NCI-H2227 (cell line): ENCODE measurements around the gene AP5Z1.
"Not testable (repeated sequence)": the region's sequence is repeated elsewhere in the genome, so short reads cannot be mapped to it uniquely, and the experiment has no call there.

ENCODE experiments used
- DNase-seq: peaks from one replicate; lab custom pipeline; 2025; ENCODE audit not compliant: unreplicated experiment; lab: John Stamatoyannopoulos, UW

Gene AP5Z1

DNA sequence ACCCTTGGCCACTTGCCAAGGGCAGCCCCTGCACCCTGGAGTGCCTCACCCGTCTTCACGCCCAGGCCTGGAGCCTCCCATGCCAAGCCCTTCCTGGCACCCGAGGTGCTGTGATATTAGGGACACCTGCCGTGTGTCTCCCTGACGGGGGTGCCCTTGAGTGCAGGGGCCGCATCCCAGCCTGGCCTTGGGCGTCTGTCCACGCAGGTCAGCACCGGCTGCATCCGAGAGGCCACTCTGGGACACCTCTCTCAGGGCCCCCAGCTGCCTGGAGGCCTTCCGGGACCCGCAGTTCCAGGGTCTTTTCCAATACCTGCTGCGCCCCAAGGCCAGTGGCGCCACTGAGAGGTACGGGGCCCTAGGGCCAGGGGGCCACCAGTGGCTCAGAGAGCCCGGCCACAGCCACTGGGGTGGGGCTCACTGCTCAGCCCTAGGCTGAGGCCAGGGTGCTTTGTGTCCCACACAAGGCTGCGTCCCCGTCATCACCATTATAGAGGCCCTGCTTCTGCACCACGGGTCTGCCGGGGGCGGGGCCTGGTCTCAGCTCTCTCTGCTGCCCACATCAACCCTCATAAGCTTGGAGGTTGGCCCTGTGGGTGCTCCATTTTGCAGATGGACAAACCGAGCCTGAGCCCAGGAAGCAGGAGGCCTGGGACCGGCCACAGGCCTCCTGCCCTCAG is 12.7 kb downstream of the AP5Z1 start:
- DNase-seq, result no peak

DNA sequence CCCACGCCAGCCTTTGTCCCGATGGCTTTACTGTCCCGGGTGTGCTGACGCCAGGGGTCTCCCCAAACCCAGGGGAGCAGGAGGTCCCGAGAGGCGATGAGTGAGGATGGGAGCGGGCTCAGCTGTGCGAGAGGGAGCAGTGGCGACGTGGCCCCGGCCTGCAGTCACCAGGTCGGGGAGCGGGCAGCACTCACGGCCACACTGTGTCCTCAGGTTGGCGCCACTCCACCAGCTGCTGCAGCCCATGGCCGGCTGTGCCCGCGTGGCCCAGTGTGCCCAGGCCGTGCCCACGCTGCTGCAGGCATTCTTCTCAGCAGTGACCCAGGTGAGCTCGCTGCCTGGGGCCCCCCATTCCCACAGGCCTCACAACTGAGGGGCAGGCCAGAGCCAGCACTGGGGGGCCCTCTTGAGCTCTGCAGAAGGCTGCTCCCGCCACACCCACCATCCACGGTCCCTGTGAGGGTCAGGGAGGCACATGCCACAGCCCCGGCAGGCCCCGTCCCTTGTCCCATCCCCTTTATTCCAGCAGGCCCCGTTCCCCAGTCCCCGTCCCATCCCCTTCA is 13.3 kb downstream of the AP5Z1 start:
- DNase-seq, result no peak

DNA sequence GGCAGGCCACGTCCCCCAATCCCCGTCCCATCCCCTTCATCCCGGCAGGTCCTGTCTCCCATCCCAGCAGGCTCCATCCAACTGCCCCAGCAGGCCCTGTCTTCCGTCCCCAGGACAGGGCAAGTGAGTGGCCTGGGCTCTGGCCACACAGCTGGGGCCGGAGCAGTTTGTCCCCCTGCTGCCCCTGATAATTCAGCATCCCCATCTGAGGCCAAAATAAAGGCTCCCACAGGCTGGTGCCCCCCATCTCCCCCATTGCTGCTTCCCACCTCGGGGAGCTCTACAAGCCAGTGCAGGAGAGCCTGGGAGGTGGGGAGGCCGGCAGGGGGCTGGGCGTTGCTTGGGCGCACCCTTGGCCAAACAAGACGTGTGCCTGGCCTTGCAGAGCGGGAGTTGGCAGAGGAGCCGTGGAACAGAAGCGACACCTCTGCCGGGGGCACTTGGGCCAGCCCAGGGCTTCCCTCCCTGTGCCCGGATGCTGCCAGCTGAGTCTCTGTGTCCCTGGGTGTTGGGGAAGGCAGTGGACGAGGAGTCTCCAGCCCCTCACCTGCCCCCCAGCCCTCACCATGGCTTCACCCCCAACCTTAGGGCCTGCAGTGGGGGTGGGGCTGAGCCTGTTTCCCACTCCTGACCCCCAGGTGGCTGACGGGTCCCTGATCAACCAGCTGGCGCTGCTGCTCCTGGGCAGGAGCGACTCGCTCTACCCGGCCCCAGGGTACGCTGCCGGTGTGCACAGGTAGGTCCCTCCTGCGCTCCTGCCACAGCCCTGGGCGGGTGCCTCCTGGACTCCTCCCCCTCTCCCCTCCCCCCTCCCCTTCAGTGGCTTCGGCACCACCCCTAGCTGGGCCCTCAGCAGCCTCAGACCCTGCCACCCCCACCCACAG is 14.0 kb downstream of the AP5Z1 start:
- DNase-seq, result no peak

DNA sequence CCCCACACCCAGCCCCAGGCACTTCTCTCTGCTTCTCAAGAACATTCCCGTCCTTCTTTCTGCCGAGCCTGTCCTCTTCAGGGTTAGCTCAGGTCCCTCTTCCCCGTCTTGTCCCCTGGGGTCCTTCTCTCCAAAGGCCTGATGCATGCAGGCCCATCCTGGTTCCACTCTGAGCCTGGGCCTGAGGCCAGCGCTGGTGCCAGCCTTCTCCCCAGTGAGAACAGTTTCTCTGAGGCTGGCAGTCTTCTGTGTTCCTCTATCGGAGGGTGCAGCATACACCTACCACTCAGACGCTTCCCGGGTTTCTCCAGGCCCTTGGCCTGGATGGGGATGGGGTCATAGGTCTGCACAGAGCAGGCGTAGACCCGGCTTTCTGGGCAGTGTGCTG is 14.6 kb downstream of the AP5Z1 start:
- no peak for DNase-seq

DNA sequence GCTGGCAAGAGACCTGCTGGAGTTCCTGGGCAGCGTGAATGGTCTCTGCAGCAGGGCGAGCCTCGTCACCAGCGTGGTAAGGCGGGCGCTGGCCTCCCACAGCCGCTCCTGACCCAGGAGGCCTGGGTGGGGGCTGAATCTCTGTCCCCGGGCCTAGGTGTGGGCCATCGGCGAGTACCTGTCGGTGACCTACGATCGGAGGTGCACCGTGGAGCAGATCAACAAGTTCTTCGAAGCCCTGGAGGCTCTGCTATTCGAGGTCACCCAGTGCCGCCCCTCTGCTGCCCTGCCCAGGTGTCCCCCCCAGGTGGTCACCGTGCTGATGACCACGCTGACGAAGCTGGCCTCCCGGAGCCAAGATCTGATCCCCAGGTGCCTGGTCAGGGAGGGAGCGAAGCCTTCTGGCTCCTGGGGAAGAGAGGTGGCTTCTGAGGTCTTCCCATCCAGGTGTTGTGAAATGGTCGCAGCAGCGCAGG is 15.1 kb downstream of the AP5Z1 start:
- DNase-seq, result no peak

DNA sequence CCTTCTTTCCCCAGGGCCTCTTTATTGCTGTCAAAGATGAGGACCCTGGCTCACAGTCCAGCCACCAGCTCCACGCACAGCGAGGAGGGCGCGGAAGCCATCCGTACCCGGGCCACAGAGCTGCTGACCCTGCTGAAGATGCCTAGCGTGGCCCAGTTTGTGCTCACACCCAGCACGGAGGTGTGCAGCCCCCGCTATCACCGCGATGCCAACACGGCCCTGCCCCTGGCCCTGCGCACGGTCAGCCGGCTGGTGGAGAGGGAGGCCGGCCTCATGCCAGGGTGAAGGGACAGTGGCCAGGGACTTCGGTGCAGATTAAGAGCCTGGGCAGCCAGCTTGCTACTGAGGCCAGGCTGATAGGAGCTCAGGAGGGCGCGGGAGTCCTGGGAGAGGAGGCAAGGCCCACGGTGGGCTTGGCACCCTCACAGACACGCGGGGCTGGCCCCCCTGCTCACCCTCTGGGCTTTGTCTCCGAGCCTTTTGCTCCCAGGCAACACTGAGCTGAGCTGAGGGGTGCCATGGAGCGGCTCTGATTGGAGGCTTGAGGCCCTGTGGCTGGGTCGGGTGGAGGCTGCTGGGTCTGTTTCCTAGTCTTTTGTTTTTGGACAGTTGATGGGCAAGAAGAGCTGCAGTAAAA is 15.8 kb downstream of the AP5Z1 start:
- no peak for DNase-seq

DNA sequence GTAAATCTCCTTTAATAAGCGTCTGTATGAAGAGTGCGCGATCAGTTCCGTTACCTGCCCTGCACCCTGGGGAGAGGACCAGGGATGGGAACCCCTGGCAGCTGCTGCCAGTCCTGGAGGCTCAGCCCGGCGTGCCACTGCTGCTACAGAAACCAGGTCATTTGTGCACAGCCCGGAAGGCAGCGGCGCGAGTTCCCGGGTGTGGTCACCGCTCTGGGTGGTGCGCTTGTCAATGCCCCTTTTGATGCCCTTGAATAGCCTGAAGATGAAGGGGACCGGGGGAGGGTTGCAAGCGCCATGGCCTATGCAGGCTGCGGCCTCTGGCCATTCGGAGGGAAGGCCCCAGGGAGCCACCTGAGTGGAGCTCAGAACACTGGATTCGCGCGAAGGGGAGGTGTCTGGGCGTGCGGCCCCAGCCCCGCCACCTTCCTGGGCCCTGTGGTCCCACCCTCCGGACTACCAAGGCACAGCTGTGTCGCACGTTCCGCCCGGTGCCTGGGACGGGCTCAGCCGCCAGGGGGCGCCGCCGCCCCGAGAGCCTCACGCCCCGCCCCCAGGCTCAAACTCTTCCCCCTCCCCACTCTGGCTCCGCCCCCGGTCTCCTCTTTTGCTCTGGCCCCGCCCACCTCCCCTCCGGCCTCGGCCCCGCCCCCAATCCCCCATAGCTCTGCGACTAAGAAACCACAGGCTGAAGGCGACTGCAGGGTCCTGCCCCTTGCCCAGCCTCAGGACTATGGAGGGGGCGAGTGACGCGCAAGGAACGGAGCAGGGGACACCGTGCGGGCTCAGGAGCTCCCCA is 16.5 kb downstream of the AP5Z1 start:
- DNase-seq, result no peak

DNA sequence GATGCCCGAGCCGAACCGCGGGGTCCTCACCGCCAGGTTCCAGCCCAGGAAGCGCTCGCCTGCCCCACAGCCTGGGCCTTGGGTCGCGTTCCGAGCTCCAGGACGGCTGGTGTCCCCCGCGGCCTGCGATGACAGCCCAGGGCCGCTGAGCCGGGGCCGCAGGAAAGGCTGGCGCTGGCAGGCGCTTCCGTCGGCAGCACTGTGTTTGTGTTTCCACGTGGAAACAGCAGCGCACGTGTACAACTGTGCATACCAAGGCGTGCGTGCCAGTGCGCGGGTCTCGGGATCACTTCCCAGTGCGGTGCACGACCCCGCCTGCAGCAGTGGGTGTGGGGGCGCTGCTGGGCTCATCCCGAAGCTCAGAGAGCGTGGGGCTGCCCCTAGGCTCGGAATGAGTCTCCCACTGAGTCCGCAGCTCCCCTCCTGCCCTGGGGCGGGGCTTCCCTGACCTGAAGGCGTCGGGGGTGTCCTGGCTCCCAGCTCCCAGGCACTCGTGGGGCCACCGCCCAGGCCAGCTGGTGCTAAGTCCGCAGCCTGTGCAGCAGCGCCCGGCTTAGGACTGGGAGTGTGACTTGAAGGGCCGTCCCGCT is 17.2 kb downstream of the AP5Z1 start:
- DNase-seq, result no peak

DNA sequence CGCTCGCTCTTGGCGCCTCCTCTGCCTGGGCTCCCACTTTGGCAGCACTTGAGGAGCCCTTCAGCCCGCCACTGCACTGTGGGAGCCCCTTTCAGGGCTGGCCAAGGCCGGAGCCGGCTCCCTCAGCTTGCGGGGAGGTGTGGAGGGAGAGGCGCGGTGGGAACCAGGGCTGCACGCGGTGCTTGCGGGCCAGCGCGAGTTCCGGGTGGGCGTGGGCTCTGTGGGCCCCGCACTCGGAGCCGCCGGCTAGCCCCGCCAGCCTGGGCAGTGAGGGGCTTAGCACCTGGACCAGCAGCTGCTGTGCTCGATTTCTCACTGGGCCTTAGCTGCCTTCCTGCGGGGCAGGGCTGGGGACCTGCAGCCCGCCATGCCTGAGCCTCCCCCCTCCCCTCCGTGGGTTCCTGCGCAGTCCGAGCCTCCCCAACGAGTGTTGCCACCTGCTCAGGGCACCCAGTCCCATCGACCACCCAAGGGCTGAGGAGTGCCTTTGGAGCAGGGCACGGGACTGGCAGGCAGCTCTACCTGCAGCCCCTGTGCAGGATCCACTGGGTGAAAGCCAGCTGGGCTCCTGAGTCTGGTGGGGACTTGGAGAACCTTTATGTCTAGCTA is 18.1 kb downstream of the AP5Z1 start:
- DNase-seq, result not testable (repeated sequence)

DNA sequence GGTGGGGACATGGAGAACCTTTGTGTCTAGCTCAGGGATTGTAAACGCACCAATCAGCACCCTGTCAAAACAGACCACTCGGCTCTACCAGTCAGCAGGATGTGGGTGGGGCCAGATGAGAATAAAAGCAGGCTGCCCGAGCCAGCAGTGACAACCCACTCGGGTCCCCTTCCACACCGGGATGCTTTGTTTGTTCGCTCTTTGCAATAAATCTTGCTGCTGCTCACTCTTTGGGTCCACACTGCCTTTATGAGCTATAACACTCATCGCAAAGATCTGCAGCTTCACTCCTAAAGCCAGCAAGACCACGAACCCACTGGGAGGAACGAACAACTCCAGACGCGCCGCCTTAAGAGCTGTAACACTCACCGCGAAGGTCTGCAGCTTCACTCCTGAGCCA is 18.7 kb downstream of the AP5Z1 start:
- not testable (repeated sequence) for DNase-seq

DNA sequence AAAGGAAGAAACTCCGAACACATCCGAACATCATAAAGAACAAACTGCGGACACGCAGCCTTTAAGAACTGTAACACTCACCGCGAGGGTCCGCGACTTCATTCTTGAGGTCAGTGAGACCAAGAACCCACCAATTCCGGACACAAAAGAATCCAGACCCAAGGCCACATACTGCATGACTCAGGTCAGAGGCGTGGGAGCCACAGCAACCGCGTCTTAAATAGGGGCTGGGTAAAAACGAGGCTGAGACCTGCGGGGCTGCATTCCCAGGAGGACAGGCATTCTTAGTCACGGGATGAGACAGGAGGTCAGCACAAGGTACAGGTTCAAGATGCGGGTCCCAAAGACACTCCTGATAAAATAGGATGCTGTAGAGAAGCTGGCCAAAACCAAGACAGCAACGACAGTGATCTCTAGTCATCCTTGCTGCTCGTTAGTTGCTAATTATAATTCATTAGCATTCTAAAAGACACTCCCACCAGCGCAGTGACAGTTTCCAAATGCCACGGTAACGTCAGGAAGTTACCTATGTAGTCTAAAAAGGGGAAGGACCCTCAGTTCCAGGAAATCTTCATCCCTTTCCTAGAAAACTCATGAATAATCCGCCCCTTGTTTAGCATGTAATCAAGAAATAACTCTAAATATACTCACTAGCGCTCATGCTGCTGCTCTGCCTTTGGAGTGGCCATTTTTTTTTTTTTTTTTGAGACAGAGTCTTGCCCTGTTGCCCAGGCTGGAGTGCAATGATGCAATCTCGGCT is 19.3 kb downstream of the AP5Z1 start:
- no peak for DNase-seq

DNA sequence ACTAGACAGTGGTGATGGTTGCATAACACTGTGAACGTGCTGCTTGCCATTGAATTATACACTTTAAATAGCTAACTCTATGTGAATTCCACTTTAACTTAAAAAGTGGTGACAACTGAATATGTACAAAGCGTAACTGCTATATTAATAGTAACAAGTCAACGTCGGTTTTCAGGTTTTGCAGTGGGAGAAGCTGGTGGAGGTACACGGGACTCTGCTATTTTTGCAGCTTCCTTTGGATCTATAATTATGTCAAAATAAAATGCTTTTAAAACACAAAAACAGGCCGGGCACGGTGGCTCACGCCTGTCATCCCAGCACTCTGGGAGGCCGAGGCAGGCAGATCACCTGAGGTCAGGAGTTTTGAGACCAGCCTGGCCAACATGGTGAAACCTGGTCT is 21.0 kb downstream of the AP5Z1 start:
- no peak for DNase-seq

DNA sequence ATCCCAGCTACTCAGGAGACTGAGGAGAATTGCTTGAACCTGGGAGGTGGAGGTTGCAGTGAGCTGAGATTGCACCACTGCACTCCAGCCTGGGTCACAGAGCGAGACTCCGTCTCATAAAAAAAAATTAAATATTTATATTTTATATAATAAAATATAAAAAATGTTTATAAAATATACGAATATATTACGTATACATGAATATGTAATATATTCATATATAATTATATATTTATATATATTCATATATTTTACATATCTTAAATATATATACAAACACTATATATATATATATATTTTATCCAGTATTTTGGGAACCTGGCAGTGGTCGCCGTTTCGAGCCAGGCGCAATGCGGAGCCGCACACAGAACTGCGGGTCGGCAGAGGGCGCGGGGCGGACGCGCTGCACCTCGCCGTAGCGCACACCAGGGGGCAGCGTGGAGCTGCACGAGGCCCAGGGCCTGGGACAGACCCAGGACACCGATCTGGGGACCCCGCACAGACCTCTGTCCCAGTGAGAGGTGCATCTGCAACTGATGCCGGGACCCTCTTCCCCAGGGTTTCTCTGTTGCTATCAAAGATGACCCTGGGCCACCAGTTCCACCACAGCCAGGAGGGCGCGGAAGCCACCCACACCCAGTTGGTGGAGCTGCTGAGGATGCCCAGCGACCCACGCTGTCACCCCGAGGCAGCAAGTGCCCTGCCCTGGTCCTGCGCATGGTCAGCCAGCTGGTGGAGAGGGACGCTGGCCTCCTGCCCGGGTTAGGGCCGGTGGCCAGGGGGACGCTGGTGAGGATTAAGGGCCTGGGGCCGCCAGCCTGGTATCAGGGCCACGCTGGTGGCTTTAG is 22.7 kb downstream of the AP5Z1 start:
- DNase-seq, result no peak

DNA sequence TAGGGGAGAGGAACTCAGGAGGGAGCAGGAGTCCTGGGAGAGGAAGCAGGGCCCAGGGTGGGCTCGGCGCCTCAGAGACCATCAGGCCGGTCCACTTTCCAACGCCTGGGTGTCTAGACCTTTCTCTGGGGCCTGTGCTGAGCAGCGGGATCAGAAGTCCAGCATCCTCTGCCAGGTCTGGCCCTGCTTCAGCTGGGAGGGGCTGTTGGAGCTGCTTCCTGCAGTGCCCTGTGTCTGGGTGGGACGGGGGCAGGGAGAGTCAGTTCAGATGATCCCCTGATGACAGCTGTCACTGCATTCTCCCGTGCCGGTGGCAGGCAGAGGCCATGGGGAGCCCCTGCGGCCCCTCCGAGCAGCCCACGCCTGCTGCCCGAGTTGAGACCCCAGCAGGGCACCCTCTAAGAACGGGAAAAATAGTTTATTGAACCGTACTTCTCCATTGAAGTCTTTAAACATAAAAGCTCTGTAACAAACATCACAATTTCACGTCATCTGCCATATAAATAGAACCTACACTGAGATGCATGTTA is 23.3 kb downstream of the AP5Z1 start:
- DNase-seq, result no peak

DNA sequence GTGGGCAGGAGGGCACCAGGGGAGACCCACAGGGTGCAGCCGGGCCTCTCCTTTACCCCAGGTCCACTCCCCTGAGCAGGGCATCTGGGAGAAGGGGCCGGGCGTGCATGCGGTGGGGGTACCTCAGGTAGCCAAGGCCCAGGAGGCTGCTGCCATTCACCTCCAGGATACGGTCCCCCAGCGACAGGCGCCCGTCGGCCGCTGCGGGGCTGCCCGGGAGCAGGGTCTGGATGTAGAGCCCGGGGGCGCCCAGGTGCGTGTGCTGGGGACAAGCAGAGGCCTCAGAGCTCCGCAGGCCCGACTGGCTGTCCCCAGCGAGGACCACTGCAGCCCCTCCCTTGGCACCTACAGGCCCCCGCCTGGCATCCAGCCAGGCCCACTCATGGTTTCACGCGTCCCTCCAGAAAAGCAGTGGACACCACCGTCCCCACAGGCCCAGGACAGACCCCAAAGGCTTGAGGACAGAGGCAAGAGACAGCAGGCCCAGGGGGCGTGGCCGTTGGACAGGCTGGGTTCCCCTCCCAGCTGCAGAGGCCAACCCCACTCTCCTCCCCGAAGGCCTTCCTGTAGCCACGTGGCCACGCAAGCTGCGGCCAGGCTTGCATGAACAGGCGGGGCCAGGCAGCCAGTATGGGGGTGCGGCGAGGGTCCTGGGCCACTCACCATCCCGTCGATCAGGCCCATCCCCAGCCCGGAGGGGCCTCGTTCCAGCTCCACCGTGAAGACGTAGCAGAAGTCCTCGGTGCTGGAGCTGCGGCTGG is 24.3 kb downstream of the AP5Z1 start:
- no peak for DNase-seq

DNA sequence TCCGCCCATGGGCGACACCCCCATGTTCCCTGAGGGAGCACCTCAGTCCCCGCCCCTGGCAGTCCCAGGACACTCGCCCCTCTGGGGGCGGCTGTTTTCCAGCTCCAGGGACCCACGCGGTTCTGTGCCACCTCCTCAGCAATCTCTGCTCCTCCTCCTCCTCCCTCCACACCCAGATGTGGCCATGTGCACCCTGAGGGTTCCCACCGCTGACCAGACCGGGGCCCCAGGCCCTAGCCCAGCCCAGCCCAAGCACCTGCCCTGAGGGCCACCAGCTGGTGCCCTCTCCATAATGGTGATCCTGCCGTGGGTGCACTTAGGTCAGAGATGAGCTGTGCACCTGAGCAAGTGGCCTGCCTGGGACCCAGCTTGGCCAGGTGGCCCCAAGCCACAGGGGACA is 25.1 kb downstream of the AP5Z1 start:
- no peak for DNase-seq
